ENCODE results near the gene CFAP251. TPM values are rescaled to one million over a fixed set of nuclear protein-coding genes. Genes with fewer than 3 reads are reported as not detected.
"Not testable (repeated sequence)": the region's sequence is repeated elsewhere in the genome, so short reads cannot be mapped to it uniquely, and the experiment has no call there.

Gene CFAP251
- total RNA-seq, 1 donor from 2014 or later: 2.6 TPM

DNA sequence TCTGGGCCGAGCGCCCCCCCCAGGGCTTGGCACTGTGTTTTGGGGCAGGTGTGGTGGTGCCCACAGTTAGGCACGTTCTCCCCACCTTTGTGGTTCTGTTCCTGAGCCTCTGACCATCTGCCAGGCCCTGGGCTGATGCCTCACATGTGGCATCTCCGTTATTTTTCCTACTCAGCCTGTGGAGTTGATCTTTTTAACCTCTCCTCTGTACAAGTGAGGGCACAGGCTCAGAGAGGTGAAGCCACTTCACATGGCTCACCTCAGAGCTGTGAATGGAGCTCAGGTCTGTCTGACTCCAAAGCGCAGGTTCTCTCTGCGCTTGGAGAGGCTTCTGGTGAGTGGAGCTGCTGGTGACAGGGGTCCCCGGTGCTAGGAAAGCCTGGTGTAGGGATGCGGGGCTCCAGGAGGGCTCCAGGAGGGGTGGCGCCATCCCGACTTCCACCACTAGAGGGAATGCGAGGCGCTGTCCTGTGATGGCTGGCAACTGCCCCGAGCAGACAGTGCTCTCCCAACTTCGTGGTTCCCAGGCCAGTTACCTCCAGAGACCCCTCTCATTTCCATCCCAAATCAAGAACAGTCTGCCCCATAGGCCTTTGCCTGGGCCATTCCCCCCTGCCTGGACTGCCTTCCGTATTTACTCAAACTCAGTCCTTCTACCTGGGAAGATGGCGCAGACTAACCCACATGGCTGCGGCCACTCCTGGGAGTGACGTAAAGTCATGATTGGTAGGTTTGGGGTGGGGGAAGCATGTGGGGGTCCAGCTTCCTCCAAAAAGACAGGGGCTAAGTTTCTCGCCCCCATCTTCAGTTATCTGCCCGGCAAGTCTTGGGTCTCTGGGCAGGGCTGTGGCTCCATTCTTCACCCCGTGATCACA, 113.2 kb downstream of the CFAP251 start:
- H3K36me3 ChIP-seq (ENCODE audit: control insufficient read depth in 3 of 3, insufficient read depth in 3 of 3, low read length in 3 of 3): peaks cover 12 to 15% (median 13%) of the 10 kb centered on the region in 3 donors
- H3K9me3 ChIP-seq (ENCODE audit: control insufficient read depth in 3 of 3, low read length in 3 of 3): no peaks in the 10 kb centered on the region
- no peak overlapping the region for H3K27ac ChIP-seq (ENCODE audit: low read depth, low read length)
- no peaks in the 10 kb centered on the region for H3K27me3 ChIP-seq (ENCODE audit: control insufficient read depth in 3 of 3, insufficient read depth in 3 of 3, low read length in 3 of 3)
- H3K4me3 ChIP-seq (ENCODE audit: low read length in 3 of 3): no peak overlapping the region
- peaks cover 35 to 44% (median 37%) of the 10 kb centered on the region in 3 donors for H3K4me1 ChIP-seq (ENCODE audit: control insufficient read depth in 3 of 3, insufficient read depth in 3 of 3, low read length in 3 of 3)
- no peak overlapping the region for H3K9ac ChIP-seq (ENCODE audit: low read depth in 1 of 3, low read length in 3 of 3)

DNA sequence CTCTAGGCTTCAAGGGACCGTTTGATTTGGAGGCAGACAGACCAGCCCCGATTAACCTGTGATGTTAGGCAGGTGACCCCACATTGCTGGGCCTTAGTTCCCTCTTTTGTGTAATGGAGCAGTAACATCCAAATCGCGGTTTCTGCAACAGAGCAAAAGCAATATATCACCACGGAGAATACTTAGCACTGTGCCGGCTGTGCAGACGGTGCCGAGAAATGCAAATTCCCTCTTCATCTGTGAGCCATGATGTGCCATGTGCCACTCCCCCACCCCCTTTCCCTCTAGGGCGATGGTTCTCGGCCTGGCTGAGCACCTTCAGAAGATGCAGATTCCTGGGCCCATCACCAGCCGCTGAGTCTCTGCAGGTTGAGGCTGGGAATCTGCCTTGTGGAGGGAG, 114.2 kb downstream of the CFAP251 start:
- Histone ChIP-seq H3K36me3 (ENCODE audit: control insufficient read depth in 3 of 3, insufficient read depth in 3 of 3, low read length in 3 of 3) (peaks cover 18 to 20% (median 18%) of the 10 kb centered on the region in 3 donors), H3K27me3 (ENCODE audit: control insufficient read depth in 3 of 3, insufficient read depth in 3 of 3, low read length in 3 of 3) (no peaks in the 10 kb centered on the region), H3K9me3 (ENCODE audit: control insufficient read depth in 3 of 3, low read length in 3 of 3) (no peaks in the 10 kb centered on the region), H3K27ac (ENCODE audit: low read depth, low read length) (no peak overlapping the region), H3K9ac (ENCODE audit: low read depth in 1 of 3, low read length in 3 of 3) (no peak overlapping the region), H3K4me3 (ENCODE audit: low read length in 3 of 3) (no peak overlapping the region), H3K4me1 (ENCODE audit: control insufficient read depth in 3 of 3, insufficient read depth in 3 of 3, low read length in 3 of 3) (peaks cover 30 to 37% (median 32%) of the 10 kb centered on the region in 3 donors)

DNA sequence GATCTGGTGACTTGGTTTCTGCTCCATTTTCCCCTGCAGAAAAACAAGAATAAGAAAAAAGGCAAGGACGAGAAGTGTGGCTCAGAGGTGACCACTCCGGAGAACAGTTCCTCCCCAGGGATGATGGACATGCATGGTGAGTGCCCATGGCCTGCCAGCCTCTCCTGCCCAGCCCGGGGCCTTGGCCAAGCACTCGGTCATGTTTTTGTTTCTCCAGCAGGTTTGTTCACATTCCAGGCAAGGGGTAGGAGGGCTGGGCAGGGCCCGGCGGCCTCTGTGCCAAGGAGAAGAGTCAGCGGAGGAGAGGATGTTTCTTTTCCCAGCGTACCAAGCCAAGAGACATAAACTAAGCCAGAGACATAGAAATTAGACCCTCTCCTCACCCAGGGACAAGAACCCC, 116.9 kb downstream of the CFAP251 start:
- Histone ChIP-seq H3K9ac (ENCODE audit: low read depth in 1 of 3, low read length in 3 of 3) (no peak overlapping the region), H3K36me3 (ENCODE audit: control insufficient read depth in 3 of 3, insufficient read depth in 3 of 3, low read length in 3 of 3) (peaks cover 22 to 23% (median 22%) of the 10 kb centered on the region in 3 donors), H3K9me3 (ENCODE audit: control insufficient read depth in 3 of 3, low read length in 3 of 3) (no peaks in the 10 kb centered on the region), H3K27me3 (ENCODE audit: control insufficient read depth in 3 of 3, insufficient read depth in 3 of 3, low read length in 3 of 3) (no peaks in the 10 kb centered on the region), H3K27ac (ENCODE audit: low read depth, low read length) (no peak overlapping the region), H3K4me1 (ENCODE audit: control insufficient read depth in 3 of 3, insufficient read depth in 3 of 3, low read length in 3 of 3) (peaks cover 5 to 10% (median 6%) of the 10 kb centered on the region in 3 donors), H3K4me3 (ENCODE audit: low read length in 3 of 3) (no peak overlapping the region)

DNA sequence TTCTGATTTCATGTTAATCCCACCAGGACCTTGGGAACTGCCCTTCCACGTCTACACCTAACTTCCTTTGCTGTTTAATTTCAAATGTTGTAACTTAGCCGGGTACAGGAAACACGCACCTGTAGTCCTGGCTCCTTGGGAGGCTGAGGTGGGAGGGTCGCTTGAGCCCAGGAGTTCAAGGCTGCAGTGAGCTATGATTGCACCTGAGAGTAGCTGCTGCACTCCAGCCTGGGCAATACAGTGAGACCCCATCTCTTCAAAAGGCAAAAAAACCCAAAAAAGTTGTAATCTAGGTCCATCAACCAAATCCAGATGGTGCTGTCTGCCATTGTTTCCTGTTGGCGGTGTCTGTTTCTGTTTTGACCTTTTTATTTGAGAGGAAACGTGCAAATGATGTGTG, 117.8 kb downstream of the CFAP251 start:
- no peaks in the 10 kb centered on the region for H3K27me3 ChIP-seq (ENCODE audit: control insufficient read depth in 3 of 3, insufficient read depth in 3 of 3, low read length in 3 of 3)
- H3K9me3 ChIP-seq (ENCODE audit: control insufficient read depth in 3 of 3, low read length in 3 of 3): no peaks in the 10 kb centered on the region
- no peak overlapping the region for H3K27ac ChIP-seq (ENCODE audit: low read depth, low read length)
- no peak overlapping the region for H3K9ac ChIP-seq (ENCODE audit: low read depth in 1 of 3, low read length in 3 of 3)
- H3K4me3 ChIP-seq (ENCODE audit: low read length in 3 of 3): no peak overlapping the region
- peaks cover 3 to 6% (median 6%) of the 10 kb centered on the region in 3 donors for H3K4me1 ChIP-seq (ENCODE audit: control insufficient read depth in 3 of 3, insufficient read depth in 3 of 3, low read length in 3 of 3)
- peaks cover 22 to 26% (median 24%) of the 10 kb centered on the region in 3 donors for H3K36me3 ChIP-seq (ENCODE audit: control insufficient read depth in 3 of 3, insufficient read depth in 3 of 3, low read length in 3 of 3)

DNA sequence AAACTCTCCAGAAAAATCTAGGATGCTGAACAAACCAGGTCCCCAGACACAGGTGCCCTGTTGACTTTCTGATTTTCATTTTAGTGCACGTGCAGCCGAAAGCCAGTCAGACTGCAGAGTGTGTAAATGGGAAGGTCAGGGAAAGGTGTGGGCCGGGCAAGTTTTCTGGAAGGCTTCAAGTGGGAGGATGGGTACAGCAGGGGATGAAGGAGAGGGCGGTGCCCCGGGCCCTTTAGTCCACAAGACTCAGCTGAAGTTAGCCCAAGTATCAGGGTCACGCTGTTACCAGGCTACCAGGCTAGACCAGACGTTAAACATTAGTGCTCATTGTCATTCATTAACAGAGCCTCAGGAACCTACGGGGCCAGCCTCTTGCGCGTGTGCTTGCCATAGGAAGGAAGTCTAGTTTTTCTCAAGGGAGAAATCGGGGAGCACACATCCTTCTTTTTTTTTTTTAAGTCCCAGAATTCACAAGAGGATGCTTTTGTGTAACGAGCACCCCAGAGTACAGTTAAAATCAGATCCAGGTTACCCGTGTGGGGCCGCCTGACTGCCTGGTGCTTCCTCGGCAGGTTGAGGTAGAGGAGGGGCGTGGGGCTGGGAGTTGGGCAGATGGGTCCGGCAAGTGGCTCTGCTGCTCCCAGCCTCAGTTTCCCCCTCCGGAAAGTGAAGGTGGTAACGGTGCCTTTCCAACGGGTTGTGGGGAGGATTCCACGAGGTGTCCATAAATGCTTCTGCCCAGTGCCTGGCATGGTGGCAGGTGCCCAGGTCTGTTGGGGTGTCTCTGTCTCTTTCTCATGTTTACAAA, 122.4 kb downstream of the CFAP251 start:
- Histone ChIP-seq H3K27ac (ENCODE audit: low read depth, low read length) (no peak overlapping the region), H3K27me3 (ENCODE audit: control insufficient read depth in 3 of 3, insufficient read depth in 3 of 3, low read length in 3 of 3) (no peaks in the 10 kb centered on the region), H3K4me3 (ENCODE audit: low read length in 3 of 3) (no peak overlapping the region), H3K4me1 (ENCODE audit: control insufficient read depth in 3 of 3, insufficient read depth in 3 of 3, low read length in 3 of 3) (no peaks in the 10 kb centered on the region), H3K9ac (ENCODE audit: low read depth in 1 of 3, low read length in 3 of 3) (no peak overlapping the region), H3K9me3 (ENCODE audit: control insufficient read depth in 3 of 3, low read length in 3 of 3) (no peaks in the 10 kb centered on the region), H3K36me3 (ENCODE audit: control insufficient read depth in 3 of 3, insufficient read depth in 3 of 3, low read length in 3 of 3) (peaks cover 25 to 30% (median 28%) of the 10 kb centered on the region in 3 donors)

DNA sequence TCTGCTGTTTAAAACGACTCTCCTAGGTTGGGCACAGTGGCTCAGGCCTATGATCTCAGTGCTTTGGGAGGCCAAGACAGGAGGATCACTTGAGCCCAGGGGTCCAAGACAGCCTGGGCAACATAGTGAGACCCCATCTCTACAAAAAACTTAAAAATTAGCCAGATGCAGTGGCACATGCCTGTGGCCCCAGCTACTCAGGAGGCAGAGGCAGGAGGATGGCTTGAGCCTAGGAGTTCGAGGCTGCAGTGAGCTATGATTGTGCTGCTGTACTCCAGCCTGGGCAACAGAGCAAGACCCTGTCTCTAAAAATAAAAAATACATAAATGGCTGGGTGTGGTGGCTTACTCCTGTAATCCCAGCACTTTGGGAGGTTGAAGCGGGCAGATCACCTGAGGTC, 123.1 kb downstream of the CFAP251 start:
- H3K4me1 ChIP-seq (ENCODE audit: control insufficient read depth in 3 of 3, insufficient read depth in 3 of 3, low read length in 3 of 3); H3K4me3 ChIP-seq (ENCODE audit: low read length in 3 of 3); H3K27me3 ChIP-seq (ENCODE audit: control insufficient read depth in 3 of 3, insufficient read depth in 3 of 3, low read length in 3 of 3); H3K9ac ChIP-seq (ENCODE audit: low read depth in 1 of 3, low read length in 3 of 3); H3K9me3 ChIP-seq (ENCODE audit: control insufficient read depth in 3 of 3, low read length in 3 of 3); H3K27ac ChIP-seq (ENCODE audit: low read depth, low read length): not testable (repeated sequence)
- peaks cover 23 to 27% (median 26%) of the 10 kb centered on the region in 3 donors for H3K36me3 ChIP-seq (ENCODE audit: control insufficient read depth in 3 of 3, insufficient read depth in 3 of 3, low read length in 3 of 3)

DNA sequence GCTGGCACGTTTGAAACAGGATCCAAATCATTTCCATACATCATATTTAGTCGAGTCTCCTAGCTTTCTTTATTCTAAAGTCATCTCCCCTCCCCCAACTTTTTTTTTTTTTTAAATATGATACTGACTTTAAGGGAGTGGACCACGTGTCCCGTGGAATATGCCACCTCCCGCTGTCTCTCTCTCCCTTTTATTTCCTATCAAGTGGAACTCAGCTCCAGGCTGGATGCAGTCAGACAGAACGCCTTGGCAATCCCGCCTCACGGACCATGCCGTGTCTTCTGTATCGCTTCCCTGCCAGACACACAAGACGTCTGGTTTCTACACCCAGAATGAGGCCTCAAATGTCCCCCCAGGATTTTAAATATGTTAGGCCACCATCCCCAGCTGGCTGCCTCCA, 124.5 kb downstream of the CFAP251 start:
- H3K27me3 ChIP-seq (ENCODE audit: control insufficient read depth in 3 of 3, insufficient read depth in 3 of 3, low read length in 3 of 3): no peaks in the 10 kb centered on the region
- no peaks in the 10 kb centered on the region for H3K4me1 ChIP-seq (ENCODE audit: control insufficient read depth in 3 of 3, insufficient read depth in 3 of 3, low read length in 3 of 3)
- peaks cover 18 to 24% (median 21%) of the 10 kb centered on the region in 3 donors for H3K36me3 ChIP-seq (ENCODE audit: control insufficient read depth in 3 of 3, insufficient read depth in 3 of 3, low read length in 3 of 3)
- no peak overlapping the region for H3K4me3 ChIP-seq (ENCODE audit: low read length in 3 of 3)
- no peak overlapping the region for H3K9ac ChIP-seq (ENCODE audit: low read depth in 1 of 3, low read length in 3 of 3)
- no peaks in the 10 kb centered on the region for H3K9me3 ChIP-seq (ENCODE audit: control insufficient read depth in 3 of 3, low read length in 3 of 3)
- H3K27ac ChIP-seq (ENCODE audit: low read depth, low read length): no peak overlapping the region

DNA sequence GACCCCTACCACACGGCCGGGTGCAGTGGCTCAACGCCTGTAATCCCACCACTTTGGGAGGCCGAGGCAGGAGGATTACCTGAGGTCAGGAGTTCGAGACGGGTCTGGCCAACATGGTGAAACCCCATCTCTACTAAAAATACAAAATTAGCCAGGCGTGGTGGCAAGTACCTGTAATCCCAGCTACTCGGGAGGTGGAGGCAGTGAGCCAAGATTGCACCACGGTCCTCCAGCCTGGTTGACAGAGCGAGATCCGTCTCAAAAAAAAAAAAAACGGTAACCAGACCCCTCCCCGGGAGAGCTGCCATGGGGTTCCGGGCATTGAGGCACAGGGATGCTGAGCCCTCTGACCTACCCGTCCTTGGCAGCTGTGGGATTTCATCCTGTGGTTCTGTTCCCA, 125.1 kb downstream of the CFAP251 start:
- H3K36me3 ChIP-seq (ENCODE audit: control insufficient read depth in 3 of 3, insufficient read depth in 3 of 3, low read length in 3 of 3): peaks cover 18 to 24% (median 21%) of the 10 kb centered on the region in 3 donors

DNA sequence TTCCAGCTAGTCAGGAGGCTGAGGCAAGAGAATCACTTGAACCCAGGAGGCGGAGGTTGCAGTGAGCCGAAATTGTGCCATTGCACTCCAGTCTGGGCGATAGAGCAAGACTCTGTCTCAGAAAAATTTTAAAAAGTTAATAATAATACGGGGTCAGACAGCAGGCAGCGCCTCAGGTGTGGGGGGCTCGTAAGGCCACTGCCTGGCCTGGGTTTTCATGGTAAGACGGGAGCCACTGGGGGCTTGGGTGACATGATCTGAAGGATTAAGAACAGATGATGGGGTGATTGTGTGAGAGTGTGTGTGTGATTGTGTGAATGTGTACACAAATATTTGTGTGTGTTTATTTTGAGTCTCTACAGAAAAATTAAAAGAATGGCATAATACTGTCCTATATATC, 126.9 kb downstream of the CFAP251 start:
- peaks cover 0 to 8% (median 1%) of the 10 kb centered on the region in 3 donors for H3K4me1 ChIP-seq (ENCODE audit: control insufficient read depth in 3 of 3, insufficient read depth in 3 of 3, low read length in 3 of 3)
- no peak overlapping the region for H3K9ac ChIP-seq (ENCODE audit: low read depth in 1 of 3, low read length in 3 of 3)
- no peaks in the 10 kb centered on the region for H3K27me3 ChIP-seq (ENCODE audit: control insufficient read depth in 3 of 3, insufficient read depth in 3 of 3, low read length in 3 of 3)
- no peaks in the 10 kb centered on the region for H3K9me3 ChIP-seq (ENCODE audit: control insufficient read depth in 3 of 3, low read length in 3 of 3)
- H3K36me3 ChIP-seq (ENCODE audit: control insufficient read depth in 3 of 3, insufficient read depth in 3 of 3, low read length in 3 of 3): peaks cover 18 to 26% (median 19%) of the 10 kb centered on the region in 3 donors
- H3K27ac ChIP-seq (ENCODE audit: low read depth, low read length): no peak overlapping the region
- no peak overlapping the region for H3K4me3 ChIP-seq (ENCODE audit: low read length in 3 of 3)

More for the DNA sequence above, 125.1 kb downstream of the CFAP251 start:
- Histone ChIP-seq H3K4me3 (ENCODE audit: low read length in 3 of 3) (no peak overlapping the region), H3K9me3 (ENCODE audit: control insufficient read depth in 3 of 3, low read length in 3 of 3) (no peaks in the 10 kb centered on the region), H3K4me1 (ENCODE audit: control insufficient read depth in 3 of 3, insufficient read depth in 3 of 3, low read length in 3 of 3) (no peaks in the 10 kb centered on the region), H3K9ac (ENCODE audit: low read depth in 1 of 3, low read length in 3 of 3) (no peak overlapping the region), H3K27me3 (ENCODE audit: control insufficient read depth in 3 of 3, insufficient read depth in 3 of 3, low read length in 3 of 3) (no peaks in the 10 kb centered on the region), H3K27ac (ENCODE audit: low read depth, low read length) (no peak overlapping the region)

DNA sequence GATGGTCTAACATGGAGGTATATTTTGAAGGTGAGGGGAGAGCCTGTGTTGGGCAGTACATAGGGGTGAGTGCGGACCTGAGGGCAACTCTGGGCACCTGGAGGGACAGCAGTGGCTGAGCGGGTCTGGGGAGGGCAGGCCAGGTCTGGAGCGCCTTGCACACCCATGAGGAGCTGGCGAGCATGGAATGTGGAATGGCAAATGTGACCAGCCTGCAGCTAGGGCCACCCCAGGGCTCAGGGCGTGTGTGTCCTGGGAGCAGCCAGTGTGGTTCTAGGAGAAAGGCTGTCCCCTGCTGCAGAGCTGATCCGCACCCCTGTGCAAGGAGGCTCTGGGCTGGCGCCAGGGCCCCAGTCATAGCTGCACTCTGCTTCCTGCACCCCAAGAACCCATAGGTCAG, 127.8 kb downstream of the CFAP251 start:
- no peak overlapping the region for H3K9ac ChIP-seq (ENCODE audit: low read depth in 1 of 3, low read length in 3 of 3)
- no peak overlapping the region for H3K27ac ChIP-seq (ENCODE audit: low read depth, low read length)
- H3K4me1 ChIP-seq (ENCODE audit: control insufficient read depth in 3 of 3, insufficient read depth in 3 of 3, low read length in 3 of 3): peaks cover 6 to 17% (median 10%) of the 10 kb centered on the region in 3 donors
- no peaks in the 10 kb centered on the region for H3K9me3 ChIP-seq (ENCODE audit: control insufficient read depth in 3 of 3, low read length in 3 of 3)
- H3K4me3 ChIP-seq (ENCODE audit: low read length in 3 of 3): no peak overlapping the region
- peaks cover 15 to 23% (median 19%) of the 10 kb centered on the region in 3 donors for H3K36me3 ChIP-seq (ENCODE audit: control insufficient read depth in 3 of 3, insufficient read depth in 3 of 3, low read length in 3 of 3)
- H3K27me3 ChIP-seq (ENCODE audit: control insufficient read depth in 3 of 3, insufficient read depth in 3 of 3, low read length in 3 of 3): no peaks in the 10 kb centered on the region
